HG02870 (cell line): Measurements from ENCODE around the gene SLC7A1.

Experiments used
- ATAC-seq: cut with Tn5 transposase; IDR thresholded peaks from one replicate; pipeline ENCODE4 v1.9.1; 2021; ENCODE audit warnings: mild to moderate bottlenecking, moderate library complexity; ENCODE audit not compliant: unreplicated experiment

The SLC7A1 gene

GRCh38 chr13:29471551-29471950 is 123.9 kb downstream of the SLC7A1 start:
- no peak for ATAC-seq

GRCh38 chr13:29465741-29466293 is 129.7 kb downstream of the SLC7A1 start:
- no peak for ATAC-seq

GRCh38 chr13:29464105-29464679 is 131.3 kb downstream of the SLC7A1 start:
- no peak for ATAC-seq

- no peak for ATAC-seq
Measured at GRCh38 chr13:29459813-29460355, 135.6 kb downstream of the SLC7A1 start.
